Measurements from ENCODE around the gene UBE2QL1. TPM values are rescaled to one million over a fixed set of nuclear protein-coding genes. Genes with fewer than 3 reads are reported as not detected.

Gene UBE2QL1
- total RNA-seq, 1 experiment from 2014 or later: not detected

GRCh38 chr5:6468104-6468503 is 19.4 kb downstream of the UBE2QL1 start:
- Mint-ChIP-seq H3K27me3 (ENCODE audit: insufficient read depth, unreplicated experiment) (peaks cover 25% of the 10 kb centered on the region), H3K9me3 (ENCODE audit: unreplicated experiment) (no peaks in the 10 kb centered on the region), H3K27ac (ENCODE audit: unreplicated experiment) (no peak overlapping the region), H3K4me1 (ENCODE audit: low read depth, unreplicated experiment) (peaks cover 6% of the 10 kb centered on the region), H3K4me3 (ENCODE audit: unreplicated experiment) (no peak overlapping the region), H3K36me3 (ENCODE audit: insufficient read depth, unreplicated experiment) (no peaks in the 10 kb centered on the region)
- intact Hi-C loops (cut with micrococcal nuclease; ENCODE audit: unreplicated experiment): no loop called here
- no peaks in the 10 kb centered on the region for H3K27me3 ChIP-seq (replicated peaks; ENCODE audit: control insufficient read depth, insufficient read depth, low read length)
- no peaks in the 10 kb centered on the region for H3K4me1 ChIP-seq
- H3K36me3 ChIP-seq (ENCODE audit: control insufficient read depth, insufficient read depth, low read length): no peaks in the 10 kb centered on the region
- CTCF ChIA-PET: no interaction called here
- no TSS peak for BruUV-seq (replicated peaks)
- POLR2A ChIA-PET: no interaction called here
- H3K4me3 ChIP-seq (ENCODE audit: low read depth, low read length): no peak overlapping the region
- no peaks in the 10 kb centered on the region for H3K9me3 ChIP-seq
- TF ChIP-seq, protein P1, sequence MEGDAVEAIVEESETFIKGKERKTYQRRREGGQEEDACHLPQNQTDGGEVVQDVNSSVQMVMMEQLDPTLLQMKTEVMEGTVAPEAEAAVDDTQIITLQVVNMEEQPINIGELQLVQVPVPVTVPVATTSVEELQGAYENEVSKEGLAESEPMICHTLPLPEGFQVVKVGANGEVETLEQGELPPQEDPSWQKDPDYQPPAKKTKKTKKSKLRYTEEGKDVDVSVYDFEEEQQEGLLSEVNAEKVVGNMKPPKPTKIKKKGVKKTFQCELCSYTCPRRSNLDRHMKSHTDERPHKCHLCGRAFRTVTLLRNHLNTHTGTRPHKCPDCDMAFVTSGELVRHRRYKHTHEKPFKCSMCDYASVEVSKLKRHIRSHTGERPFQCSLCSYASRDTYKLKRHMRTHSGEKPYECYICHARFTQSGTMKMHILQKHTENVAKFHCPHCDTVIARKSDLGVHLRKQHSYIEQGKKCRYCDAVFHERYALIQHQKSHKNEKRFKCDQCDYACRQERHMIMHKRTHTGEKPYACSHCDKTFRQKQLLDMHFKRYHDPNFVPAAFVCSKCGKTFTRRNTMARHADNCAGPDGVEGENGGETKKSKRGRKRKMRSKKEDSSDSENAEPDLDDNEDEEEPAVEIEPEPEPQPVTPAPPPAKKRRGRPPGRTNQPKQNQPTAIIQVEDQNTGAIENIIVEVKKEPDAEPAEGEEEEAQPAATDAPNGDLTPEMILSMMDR (IDR thresholded peaks at IDR 0.05; ENCODE audit: insufficient read depth in 1 of 2, low read depth in 1 of 2, low read length in 1 of 2, severe bottlenecking in 1 of 2, unreplicated experiment in 1 of 2): no peak
- no peak for DNase-seq

DNA sequence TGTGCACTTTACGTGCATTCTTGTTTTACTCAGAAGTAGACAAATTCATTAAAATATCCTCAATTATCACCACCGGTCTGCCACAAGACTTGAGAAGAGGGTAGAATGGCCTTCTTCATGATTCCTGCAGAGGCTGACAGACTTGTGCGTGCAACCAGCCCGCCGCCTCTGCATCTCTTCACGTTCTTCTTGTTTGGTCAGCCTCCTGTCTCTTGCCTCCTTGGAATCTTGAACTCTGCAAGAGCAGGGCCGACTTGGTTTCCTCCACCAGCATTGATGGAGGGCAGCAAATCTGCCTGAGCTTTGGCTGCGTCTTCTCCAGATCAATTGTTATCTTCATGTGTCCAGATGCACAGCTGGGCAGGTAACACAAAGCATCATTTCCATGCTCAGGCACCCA is 20.2 kb downstream of the UBE2QL1 start:
- peaks cover 24% of the 10 kb centered on the region for H3K27me3 Mint-ChIP-seq (ENCODE audit: insufficient read depth, unreplicated experiment)
- H3K36me3 ChIP-seq (ENCODE audit: control insufficient read depth, insufficient read depth, low read length): no peaks in the 10 kb centered on the region
- ChIA-PET POLR2A (no interaction called here), CTCF (no interaction called here)
- no peak overlapping the region for H3K27ac Mint-ChIP-seq (ENCODE audit: unreplicated experiment)
- TF ChIP-seq, protein P1 (IDR thresholded peaks at IDR 0.05; ENCODE audit: insufficient read depth in 1 of 2, low read depth in 1 of 2, low read length in 1 of 2, severe bottlenecking in 1 of 2, unreplicated experiment in 1 of 2): no peak
- intact Hi-C loops (cut with micrococcal nuclease; ENCODE audit: unreplicated experiment): no loop called here
- no peaks in the 10 kb centered on the region for H3K4me1 ChIP-seq
- H3K9me3 ChIP-seq: no peaks in the 10 kb centered on the region
- no peaks in the 10 kb centered on the region for H3K27me3 ChIP-seq (replicated peaks; ENCODE audit: control insufficient read depth, insufficient read depth, low read length)
- no peak for DNase-seq
- BruUV-seq (replicated peaks): no TSS peak
- peaks cover 8% of the 10 kb centered on the region for H3K4me1 Mint-ChIP-seq (ENCODE audit: low read depth, unreplicated experiment)
- H3K36me3 Mint-ChIP-seq (ENCODE audit: insufficient read depth, unreplicated experiment): no peaks in the 10 kb centered on the region
- no peak overlapping the region for H3K4me3 ChIP-seq (ENCODE audit: low read depth, low read length)
- no peak overlapping the region for H3K4me3 Mint-ChIP-seq (ENCODE audit: unreplicated experiment)
- H3K9me3 Mint-ChIP-seq (ENCODE audit: unreplicated experiment): no peaks in the 10 kb centered on the region

DNA sequence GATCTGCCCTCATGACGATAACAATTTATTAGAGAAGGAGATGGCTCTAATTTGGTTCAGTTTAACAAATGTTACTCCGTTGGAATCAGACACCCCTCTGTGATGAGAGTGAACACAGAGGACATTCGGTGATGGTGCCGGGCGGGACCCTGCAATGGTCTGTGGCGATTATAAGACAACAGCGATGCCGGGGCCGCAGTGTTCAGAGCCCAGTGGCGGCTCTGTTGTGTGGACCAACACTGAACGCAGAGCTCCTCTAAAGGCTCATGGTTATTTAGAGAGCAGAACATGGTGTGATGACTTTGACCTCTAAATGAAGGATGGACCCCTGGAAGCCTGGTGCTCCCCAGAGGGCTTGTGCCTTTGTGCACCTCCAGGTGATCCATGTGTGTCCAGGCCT is 21.2 kb downstream of the UBE2QL1 start:
- H3K9me3 Mint-ChIP-seq (ENCODE audit: unreplicated experiment): no peaks in the 10 kb centered on the region

More for the DNA sequence above, 21.2 kb downstream of the UBE2QL1 start:
- no peak overlapping the region for H3K27ac Mint-ChIP-seq (ENCODE audit: unreplicated experiment)
- H3K4me3 Mint-ChIP-seq (ENCODE audit: unreplicated experiment): no peak overlapping the region
- TF ChIP-seq, protein P1 (IDR thresholded peaks at IDR 0.05; ENCODE audit: insufficient read depth in 1 of 2, low read depth in 1 of 2, low read length in 1 of 2, severe bottlenecking in 1 of 2, unreplicated experiment in 1 of 2): no peak
- H3K36me3 Mint-ChIP-seq (ENCODE audit: insufficient read depth, unreplicated experiment): no peaks in the 10 kb centered on the region
- intact Hi-C loops (cut with micrococcal nuclease; ENCODE audit: unreplicated experiment): no loop called here
- Histone ChIP-seq H3K4me1 (no peaks in the 10 kb centered on the region), H3K27me3 (replicated peaks; ENCODE audit: control insufficient read depth, insufficient read depth, low read length) (peaks cover 2% of the 10 kb centered on the region; the same call in 1 of the 2 replicates), H3K9me3 (no peaks in the 10 kb centered on the region), H3K4me3 (ENCODE audit: low read depth, low read length) (no peak overlapping the region), H3K36me3 (ENCODE audit: control insufficient read depth, insufficient read depth, low read length) (no peaks in the 10 kb centered on the region)
- CTCF ChIA-PET: no interaction called here
- POLR2A ChIA-PET: no interaction called here
- DNase-seq: no peak
- H3K4me1 Mint-ChIP-seq (ENCODE audit: low read depth, unreplicated experiment): peaks cover 8% of the 10 kb centered on the region
- no TSS peak for BruUV-seq (replicated peaks)
- peaks cover 25% of the 10 kb centered on the region for H3K27me3 Mint-ChIP-seq (ENCODE audit: insufficient read depth, unreplicated experiment)
